Endometrial microvascular endothelial cells (primary cell): ENCODE measurements around the gene PLXDC2. TPM values are rescaled to one million over a fixed set of nuclear protein-coding genes. Genes with fewer than 3 reads are reported as not detected.

Source experiments
- in situ Hi-C: cut with HindIII; loops from 2 replicates; pipeline ENCODE4 v1.10.0; 2017; ENCODE audit warnings: low sequenced_read_pairs, low pct_unique_long_range_greater_than_20kb; ENCODE audit errors: inconsistent ontology term
- total RNA-seq: library from RNA; depleted of rRNA; stranded (reverse); fragments of >200 nt; gene quantifications from one replicate; pipeline ENCODE4 v1.2.3, GENCODE V29; 2015; ENCODE audit errors: inconsistent ontology term

PLXDC2 gene
- total RNA-seq, 1 donor from 2014 or later: not detected

DNA sequence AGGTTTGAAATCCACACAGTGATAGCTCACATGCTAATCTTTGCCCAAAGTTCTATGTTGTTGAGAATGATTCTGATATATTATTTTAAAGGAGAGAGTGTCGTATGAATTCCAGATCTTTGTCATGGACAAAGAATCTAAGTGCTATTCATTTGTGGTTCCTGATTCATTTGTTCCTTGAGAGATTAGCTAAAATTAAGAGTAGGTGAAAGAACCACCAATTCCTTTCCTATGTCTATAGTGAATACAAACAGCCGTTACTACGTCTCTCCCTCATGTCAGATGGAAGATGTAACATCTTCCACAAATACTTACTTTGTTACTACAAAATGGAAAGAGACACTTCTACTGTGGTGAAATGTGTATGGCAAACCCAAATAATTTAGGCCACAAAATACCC is 3.3 kb upstream of the PLXDC2 start:
- in situ Hi-C loops: no loop called here

DNA sequence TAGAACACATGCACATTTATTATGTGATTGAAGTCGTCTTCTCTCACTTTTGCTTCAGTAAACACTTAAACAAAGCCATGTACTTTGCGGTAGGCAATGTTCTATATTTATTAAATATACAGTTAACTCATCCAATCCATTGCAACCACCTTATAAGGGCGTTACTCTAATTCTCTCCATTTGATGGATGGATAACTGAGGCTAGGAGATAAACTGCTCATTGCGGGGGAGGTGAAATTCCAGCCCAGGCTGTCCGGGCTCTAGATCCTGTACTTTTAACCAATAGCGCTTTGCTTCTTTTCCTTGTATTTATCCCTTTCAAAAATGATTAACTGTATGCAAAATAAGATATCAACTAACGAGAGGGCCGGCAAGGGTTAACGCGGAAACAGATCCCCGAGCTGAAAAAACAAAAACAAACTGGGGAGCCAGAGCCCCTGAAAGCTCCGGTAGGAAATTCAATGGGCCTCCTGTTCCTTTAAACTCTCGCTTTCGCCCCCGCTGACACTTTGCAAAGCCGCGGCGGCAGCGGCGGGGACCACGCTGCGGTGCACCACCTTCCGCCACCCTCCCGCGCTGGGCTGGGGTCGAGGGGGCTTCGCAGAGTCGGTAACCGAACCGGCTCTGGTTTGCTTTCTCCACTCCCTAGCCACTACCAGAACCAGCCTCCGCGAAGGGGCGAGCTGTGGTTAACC is 1.0 kb upstream of the PLXDC2 start:
- in situ Hi-C loops: no loop called here

DNA sequence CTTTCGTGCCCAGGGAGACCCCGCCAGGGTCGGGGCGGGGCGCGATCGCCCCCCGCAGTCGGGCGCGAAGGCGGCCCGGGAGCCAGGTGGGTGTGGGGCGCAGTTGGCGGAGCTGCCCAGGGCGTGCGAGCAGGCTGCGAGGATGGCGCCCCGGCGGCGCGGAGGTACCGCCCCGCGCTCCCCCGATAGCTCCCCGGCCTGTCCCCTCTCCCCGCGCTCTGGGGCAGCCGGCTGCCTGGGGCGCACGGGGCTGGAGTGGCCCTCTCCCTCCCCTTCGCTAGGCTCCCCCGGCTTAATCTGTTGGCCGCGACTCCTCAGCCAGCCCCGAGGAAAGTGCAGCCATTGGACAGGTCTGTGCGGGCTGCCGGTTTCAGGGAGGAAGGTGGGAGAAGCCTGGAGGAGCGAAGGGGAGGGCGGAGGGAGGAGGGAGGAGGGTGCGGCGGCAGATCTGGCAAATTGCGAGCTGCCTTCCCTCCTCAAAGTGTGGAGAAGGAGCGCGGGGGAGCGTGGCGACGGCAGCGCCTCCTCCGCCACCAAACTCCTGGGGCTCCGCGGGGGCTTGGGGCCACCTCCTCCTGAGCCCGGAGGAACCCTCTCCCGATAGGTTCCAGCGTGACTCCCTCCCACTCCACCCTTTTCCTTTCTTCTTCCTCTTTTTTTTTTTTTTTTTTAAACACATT is 361 bp upstream of the PLXDC2 start:
- in situ Hi-C loops: no loop called here

DNA sequence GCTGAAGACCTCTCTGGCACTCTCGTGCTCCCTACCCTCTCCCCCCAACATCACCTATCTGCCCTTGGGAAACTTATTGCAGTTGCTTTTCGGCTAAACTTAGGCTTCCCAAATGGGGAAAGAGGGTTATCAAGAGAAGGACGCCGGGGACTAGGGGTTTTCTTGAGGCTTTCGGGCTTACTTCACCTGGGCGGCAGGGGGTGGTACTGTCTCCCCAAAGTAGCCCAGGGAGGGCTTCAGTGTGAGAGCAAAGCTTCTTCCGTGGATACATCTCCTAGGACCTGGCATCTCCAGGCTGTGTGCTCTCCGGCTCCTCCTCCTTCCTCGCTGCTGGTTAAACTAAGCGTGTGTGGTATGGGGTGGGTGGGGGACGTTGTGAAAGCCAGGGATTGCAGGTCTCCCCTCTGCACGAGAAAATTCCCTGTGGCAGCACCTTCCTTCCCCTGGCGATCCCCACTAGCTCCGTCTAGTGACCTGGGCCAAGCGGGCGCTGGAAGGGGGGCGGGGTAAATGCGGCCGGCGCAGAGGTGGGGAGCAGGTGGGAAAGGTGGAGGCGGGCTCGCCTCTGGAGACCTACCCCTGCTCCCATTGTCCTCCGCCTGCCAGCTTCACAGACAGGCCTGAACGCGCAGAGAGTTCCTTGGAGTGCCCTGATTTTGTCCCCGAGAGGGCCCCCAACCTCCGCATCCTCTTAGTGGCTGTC is 1.1 kb downstream of the PLXDC2 start:
- in situ Hi-C loops: no loop called here

DNA sequence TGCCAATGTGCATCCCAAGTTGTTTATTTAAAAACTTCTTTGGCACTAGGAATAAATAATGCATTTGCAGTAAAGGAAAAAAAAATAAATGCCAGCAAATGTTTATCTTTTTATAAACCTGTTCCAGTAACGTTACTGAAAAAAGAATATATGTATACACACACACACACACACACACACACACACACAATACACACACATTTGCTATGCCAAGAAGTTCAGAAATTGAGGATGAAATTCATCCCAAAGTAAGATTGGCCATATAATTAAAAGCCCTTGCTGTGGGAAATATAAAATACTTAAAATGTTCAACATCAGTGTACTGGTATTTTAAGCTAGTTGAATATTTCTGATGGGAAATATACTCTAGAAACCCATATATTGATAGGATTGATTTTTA is 2.6 kb downstream of the PLXDC2 start:
- in situ Hi-C loops: no loop called here

DNA sequence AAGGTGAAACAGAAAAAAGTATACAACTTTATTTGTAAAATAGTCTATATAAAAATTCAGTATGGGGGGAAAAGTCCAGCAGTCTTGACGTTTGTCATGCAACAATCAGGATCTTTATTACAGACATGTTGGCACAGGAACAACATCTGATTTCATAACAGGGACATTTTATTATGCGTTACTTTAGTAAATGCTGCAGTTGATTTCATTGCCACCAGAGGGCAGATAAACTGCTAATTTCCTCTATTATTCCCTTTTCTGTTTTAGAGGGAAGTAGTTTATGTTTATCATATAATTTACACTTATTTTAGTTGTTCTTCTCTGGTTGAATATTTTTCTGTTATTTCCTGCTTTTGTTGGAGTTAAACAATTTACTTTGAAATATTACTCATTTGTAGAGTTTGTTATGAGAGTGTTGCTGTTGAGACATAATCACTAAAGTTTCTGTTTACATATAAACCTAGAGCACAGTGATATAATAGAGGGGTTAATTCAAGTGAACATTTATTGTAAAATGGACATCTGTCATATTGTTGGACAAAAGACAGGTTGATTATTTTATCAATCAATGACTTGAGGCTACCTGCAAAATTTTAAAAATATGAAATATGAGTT is 3.3 kb downstream of the PLXDC2 start:
- in situ Hi-C loops: no loop called here

DNA sequence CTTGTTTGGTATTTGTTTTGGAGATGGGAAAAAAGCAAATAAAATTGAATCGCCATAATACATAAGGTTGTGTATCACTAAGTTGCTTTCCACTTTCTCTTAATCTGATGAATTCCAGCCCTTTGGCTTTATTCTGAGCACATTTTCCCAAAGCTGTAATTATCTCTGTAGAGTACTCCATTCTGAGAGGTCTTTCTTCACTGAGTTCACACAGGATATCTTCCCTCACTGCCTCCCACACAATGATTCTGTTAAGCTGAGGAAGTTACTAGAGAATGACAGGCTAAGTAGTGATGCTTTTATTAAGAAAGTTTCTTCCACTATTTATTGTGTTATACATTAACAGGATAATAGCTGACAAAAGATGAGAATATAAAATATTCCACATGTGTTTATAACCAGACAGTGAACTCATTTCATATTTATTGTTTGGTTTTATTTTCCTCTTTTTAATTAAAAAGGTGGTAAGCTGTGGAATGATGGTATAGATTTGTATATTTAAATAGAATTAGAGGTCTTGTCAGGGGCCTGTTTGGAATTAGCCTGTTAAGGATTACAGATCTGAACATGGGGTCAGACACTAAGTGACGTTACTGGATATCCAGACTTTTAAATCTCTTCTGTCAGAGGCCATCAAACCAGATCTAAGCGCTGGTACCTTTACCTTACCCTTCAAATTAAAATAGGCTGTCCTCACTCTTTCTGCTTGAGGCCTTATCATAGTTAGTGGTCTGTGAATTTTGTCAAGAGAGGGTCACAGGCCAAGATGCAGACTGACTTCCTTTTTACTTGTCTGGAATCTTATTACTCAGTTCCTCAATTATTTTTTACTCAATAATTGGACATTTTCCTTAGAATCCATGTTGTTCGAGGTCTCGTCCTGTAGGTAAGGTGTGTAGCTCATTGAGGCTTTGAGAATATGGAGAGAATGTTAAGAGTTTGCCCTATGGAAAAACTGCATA is 8.4 kb downstream of the PLXDC2 start:
- in situ Hi-C loops: no loop called here

DNA sequence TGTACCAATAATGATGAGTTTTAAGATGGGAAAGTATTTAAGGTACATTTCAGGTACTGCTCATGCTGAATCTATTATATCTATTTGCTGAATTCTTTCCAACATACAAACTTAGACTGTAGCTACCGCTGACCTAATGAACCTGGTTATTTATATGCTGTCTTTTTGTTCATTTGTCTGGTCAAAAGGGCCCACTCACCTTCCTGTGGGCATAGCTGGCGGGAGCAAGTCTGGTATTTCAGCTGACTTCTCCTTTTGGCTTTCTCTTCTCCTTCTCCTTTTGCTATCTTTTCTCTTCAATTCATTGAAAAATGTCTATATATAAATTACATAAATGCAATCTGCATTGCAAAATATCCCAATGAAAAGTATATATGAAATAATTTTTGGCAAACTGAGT is 9.5 kb downstream of the PLXDC2 start:
- in situ Hi-C loops: no loop called here

DNA sequence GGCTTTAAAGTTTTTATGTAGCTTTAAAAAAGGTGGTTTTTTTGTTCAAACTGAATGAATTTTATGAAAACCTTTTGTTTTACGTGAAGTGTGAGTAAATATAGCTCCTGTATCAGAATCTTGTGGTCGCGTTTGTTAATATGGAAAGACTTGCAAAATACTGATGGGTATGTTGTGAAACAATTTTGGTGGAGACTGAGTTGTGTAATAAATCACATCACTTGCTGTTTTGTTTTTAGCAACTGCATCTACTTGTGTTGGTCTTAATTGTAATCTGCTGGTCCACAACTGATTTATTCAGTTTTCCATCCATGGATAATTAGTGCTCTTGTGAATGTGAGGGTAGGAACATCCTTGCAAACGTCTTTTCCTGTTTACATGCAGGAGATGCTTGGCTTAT is 10.5 kb downstream of the PLXDC2 start:
- in situ Hi-C loops: no loop called here

DNA sequence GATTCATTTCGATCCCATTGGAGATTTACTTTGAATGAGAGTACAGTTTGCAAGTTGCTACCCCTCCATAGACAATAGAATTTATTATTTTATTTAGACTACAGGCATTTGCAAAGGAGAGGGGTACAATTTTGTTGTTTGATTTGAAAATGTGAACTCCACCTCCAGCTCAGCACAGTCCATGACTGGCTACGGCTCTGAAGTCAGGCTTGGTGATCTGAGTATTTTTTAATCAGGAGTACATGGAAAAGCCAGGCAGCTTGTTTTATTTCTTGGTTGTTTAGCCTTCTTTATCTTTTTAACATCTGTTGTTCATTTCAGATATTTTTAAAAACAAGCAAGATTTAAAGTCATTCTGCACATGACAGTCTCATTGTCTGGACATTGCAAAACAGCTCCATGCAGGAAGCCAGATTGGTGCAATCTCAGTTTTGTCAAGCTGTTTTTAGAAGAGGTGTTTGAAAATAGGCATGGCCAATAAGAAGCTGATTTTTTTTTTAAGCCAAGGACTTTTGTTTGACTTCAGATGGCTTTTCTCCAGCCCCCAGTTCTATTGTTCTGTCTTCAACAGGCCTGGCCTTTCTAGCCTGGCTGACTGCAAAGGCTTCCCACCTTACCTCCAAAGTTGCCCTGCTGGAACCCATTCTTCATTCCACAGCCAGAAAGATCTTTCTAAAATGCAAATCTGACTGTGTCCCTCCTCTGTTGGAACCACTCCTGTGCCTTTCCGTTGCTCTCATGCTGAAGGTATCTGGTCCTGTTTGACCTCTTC is 12.2 kb downstream of the PLXDC2 start:
- in situ Hi-C loops: no loop called here

DNA sequence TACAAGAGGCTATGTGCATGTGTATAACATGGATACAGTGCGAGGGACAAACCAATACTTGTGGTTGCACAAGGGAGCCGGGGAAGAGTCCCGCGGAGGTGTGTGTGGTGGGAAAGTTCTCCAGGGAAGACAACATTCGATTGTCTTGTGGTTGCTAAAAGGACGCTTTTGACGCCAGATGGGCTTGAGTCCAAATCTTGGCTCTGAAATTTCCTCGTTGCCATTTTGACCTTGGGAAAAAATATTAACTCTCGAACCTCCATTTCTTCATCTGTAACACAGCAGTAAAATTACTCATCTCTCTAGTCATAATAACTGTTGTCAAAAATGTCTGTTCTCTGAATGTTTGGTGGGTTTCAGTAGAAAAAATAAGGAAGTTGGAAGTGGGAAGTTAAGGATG is 16.5 kb downstream of the PLXDC2 start:
- in situ Hi-C loops: no loop called here

DNA sequence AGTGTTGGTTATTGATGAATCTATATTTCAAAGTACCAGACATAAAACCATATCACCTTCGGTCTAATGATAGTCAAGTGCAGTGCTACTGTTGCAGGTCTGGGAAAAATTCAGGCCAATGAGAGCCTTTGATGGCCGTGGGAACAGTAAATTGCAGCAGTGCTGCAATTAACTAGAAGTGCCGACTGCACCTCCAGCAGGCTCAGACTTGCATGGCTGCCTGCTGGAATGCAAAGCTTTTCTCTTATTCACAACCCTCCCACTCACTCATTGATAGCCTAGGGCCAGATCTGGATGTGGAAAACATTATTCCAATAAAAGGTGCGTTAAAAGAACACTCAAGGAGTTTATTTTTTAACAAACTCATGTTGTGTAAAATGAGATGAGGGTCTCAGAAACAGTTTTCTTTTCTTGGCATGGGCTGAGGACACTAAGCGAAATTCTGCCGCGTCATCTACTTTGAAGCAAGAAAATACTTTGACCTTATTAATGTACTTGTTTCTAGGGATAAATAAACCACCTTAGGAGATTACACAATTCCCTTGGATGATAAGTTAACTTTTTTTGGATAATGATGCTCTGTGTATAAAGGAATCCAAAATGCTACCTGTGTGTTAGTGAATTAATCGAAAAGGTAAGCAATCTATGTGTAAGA is 17.1 kb downstream of the PLXDC2 start:
- in situ Hi-C loops: no loop called here

DNA sequence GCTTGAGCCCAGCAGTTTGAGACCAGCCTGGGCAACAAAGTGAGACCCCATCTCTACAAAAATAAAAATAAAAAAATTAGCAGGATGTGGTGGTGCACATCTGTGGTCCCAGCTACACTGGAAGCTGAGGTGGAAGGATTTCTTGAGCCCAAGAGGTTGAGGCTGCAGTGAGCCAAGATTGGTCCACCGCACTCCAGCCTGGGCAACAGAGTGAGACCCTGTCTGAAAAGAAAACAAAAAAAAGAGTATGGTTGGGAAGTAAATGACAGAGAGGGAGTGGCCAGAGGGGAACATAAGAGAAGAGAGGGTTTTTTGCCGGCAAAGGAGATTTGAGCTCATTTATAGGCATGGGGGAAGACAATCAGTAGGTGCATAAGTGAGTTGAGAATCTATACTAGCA is 19.7 kb downstream of the PLXDC2 start:
- in situ Hi-C loops: no loop called here

DNA sequence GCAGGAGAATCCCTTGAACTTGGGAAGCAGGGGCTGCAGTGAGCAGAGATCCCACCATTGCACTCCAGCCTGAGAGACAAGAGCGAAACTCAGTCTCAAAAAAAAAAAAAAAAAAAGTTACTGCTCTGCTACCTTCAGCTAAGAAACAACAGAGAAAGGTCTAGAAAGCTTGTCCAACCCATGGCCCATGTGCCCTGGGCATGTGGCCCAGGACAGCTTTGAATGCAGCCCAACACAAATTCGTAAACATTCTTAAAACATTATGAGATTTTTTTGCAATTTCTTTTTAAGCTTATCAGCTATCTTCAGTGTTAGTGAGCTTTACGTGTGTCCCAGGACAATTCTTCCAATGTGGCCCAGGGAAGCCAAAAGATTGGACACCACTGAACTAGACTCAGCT is 22.9 kb downstream of the PLXDC2 start:
- in situ Hi-C loops: no loop called here

DNA sequence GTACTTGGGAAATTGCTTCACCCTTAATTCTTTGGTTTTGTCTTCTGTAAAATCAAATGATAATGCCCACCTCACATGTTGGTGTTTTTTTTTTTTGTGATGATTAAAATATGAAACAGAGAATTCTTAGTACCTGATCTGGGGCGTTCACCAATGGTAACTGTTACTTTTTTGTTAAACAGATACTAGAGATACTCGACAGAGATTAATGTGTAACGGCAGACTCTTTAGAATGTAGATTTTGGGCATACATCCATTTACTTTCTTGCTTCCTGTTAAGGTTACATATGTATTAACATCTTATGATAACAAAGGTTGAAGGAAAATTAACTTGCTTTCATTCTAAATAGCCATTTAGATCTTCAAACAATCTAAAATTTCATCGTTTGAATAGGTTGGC is 23.3 kb downstream of the PLXDC2 start:
- in situ Hi-C loops: no loop called here

DNA sequence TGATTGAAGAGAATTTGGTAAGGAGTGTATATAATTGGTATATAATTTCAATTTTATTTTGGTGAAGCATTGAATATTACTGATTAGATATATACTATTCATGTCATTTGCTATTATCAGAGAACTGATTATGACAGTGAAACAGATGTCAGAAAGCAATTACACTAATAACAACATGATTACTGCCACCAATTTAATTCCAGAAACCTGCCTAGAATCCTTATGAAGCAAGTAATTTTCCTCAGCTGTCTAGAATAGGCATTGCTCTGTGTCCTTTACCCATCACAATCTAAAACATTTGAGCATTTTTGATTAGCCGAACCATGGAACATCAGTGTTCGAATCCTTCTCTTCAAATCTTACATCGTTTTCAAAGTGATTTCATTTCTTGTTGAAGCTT is 24.5 kb downstream of the PLXDC2 start:
- in situ Hi-C loops: no loop called here

DNA sequence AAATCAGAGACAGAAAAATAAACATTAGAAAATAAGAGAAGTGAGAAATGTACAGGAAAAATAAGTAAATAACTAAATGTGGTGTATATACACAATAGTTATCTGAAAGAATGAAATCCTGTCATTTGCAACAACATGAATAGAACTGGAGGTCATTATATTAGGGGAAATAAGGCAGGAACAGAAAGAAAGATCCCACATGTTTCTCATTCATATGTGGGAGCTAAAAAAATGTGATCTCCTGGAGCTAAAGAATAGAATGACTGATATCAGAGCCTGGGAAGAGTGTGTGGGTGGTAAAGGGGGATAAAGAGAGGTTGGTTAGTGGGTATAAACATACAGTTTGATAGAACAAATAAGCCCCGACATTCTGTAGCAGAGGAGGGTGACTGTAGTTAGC is 27.3 kb downstream of the PLXDC2 start:
- in situ Hi-C loops: no loop called here
